Left ventricle myocardium inferior (tissue), 1 donor: ENCODE data around the gene FREM1. TPM values are rescaled to one million over a fixed set of nuclear protein-coding genes. Genes with fewer than 3 reads are reported as not detected.

Experiments used
- DNase-seq: peaks from one replicate; pipeline ENCODE4 v3.0.0-alpha.2; 2020
- H3K27ac ChIP-seq: fragments of 200-600 bp; replicated peaks from 2 replicates; pipeline ENCODE4 v1.8.0; 2021
- H3K27me3 ChIP-seq: fragments of 200-600 bp; 2 replicates; pipeline ENCODE4 v1.8.0; 2021; ENCODE audit warnings: low read depth
- H3K36me3 ChIP-seq: fragments of 200-600 bp; 2 replicates; pipeline ENCODE4 v1.8.0; 2021
- H3K4me1 ChIP-seq: fragments of 200-600 bp; 2 replicates; pipeline ENCODE4 v1.8.0; 2021
- H3K4me3 ChIP-seq: fragments of 200-600 bp; 2 replicates; pipeline ENCODE4 v1.8.0; 2021; ENCODE audit warnings: mild to moderate bottlenecking, moderate library complexity
- H3K9me3 ChIP-seq: fragments of 200-600 bp; replicated peaks from 2 replicates; pipeline ENCODE4 v1.8.0; 2021
- CTCF ChIP-seq: fragments of 200-600 bp; IDR thresholded peaks from 2 replicates; pipeline ENCODE4 v1.8.0; 2021; ENCODE audit warnings: antibody characterized with exemption, mild to moderate bottlenecking, borderline replicate concordance
- intact Hi-C: fragments of 100-400 bp; cut with micrococcal nuclease; formaldehyde crosslinking; loops from one replicate; pipeline ENCODE4 v1.11.0; 2022
- total RNA-seq: library from RNA; stranded (reverse); fragmentation: NEBNext Ultra II Directional; extraction: Animal tissue kit (Norgen Biotek cat#: 25700); gene quantifications from one replicate; pipeline ENCODE4 v1.2.1, GENCODE V29; 2021
- donor health status: DM: no; HTN: yes; CAD: no; lungs with severe emphysema.

Gene FREM1
- total RNA-seq, 1 donor from 2014 or later, result 3.0 TPM

DNA sequence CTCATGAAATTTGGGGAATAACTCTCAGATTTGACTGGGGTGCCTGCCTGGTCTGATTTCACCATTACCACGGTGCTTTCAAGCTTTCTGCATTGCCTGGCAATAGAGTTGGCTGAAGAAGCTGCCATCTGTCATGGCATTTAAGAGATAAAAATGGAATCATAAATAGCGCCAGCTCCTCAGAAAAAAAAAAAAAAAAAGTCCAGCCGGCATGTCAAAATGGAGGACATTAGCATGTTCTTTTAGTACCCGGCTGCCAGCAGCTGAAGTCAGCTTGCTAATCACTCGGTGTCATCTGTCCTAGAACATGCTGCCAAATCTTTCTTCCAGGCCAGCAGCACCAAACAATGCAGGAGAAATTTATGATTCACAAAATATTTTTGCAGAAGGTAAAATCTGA lies 130.0 kb downstream of the FREM1 start:
- no peak for TF ChIP-seq CTCF

GRCh38 chr9:14779566-14780022 lies 130.6 kb downstream of the FREM1 start:
- no peaks in the 10 kb centered on the region for H3K36me3 ChIP-seq
- H3K4me3 ChIP-seq, result no peak overlapping the region
- no peaks in the 10 kb centered on the region for H3K4me1 ChIP-seq
- no peak for DNase-seq
- TF ChIP-seq CTCF, result no peak
- no peaks in the 10 kb centered on the region for H3K9me3 ChIP-seq
- intact Hi-C loops, result no loop called here
- no peaks in the 10 kb centered on the region for H3K27me3 ChIP-seq
- no peak overlapping the region for H3K27ac ChIP-seq

More for the DNA sequence above, 130.0 kb downstream of the FREM1 start:
- Histone ChIP-seq H3K9me3 (no peaks in the 10 kb centered on the region), H3K36me3 (no peaks in the 10 kb centered on the region), H3K4me3 (peak overlapping the region; percentile 6), H3K27ac (no peak overlapping the region), H3K27me3 (no peaks in the 10 kb centered on the region), H3K4me1 (no peaks in the 10 kb centered on the region)
- intact Hi-C loops, result no loop called here
- DNase-seq, result no peak

DNA sequence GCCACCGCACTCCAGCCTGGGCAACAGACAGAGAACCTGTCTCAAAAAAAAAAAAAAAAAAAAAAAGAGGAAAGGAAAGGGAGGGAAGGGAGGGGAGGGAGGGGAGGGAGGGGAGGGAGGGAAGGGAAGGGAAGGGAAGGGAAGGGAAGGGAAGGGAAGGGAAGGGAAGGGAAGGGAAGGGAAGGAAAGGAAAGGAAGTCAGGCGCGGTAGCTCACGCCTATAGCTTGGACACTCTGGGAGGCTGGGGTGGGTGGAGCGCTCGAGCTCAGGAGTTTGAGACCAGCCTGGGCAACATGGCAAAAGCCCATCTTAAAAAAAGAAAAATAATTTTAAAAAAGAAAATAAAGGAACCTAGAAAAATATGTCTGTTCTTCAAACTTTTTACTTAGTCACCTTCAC lies 131.7 kb downstream of the FREM1 start:
- no peak for DNase-seq
- peaks cover 4% of the 10 kb centered on the region for H3K4me1 ChIP-seq
- intact Hi-C loops, result no loop called here
- H3K27me3 ChIP-seq, result no peaks in the 10 kb centered on the region
- H3K27ac ChIP-seq, result no peak overlapping the region
- TF ChIP-seq CTCF, result no peak
- no peaks in the 10 kb centered on the region for H3K36me3 ChIP-seq
- H3K4me3 ChIP-seq, result no peak overlapping the region
- no peaks in the 10 kb centered on the region for H3K9me3 ChIP-seq

DNA sequence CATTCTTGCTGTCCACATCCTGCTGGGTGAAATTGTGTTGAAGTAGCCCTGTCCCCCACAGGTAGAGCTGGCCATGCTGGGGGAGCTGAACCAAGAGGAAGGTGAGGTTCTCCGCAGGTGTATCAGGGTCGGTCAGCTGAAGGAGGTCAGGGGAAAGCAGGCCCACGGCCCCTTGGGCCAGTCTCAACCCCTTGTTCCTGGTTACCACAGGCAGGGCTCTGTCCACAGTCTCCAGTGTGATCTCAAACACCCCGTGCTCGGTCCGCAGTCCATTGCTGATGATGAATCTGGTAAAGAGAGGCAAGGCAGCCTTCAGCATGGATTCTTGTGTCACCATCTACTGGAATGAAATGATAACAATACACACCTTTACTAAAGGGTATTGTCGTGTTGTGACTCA lies 134.3 kb downstream of the FREM1 start:
- Histone ChIP-seq H3K27ac (no peak overlapping the region), H3K4me3 (no peak overlapping the region), H3K27me3 (no peaks in the 10 kb centered on the region), H3K9me3 (no peaks in the 10 kb centered on the region), H3K4me1 (peaks cover 4% of the 10 kb centered on the region), H3K36me3 (no peaks in the 10 kb centered on the region)
- intact Hi-C loops, result no loop called here
- no peak for DNase-seq
- TF ChIP-seq CTCF, result no peak

DNA sequence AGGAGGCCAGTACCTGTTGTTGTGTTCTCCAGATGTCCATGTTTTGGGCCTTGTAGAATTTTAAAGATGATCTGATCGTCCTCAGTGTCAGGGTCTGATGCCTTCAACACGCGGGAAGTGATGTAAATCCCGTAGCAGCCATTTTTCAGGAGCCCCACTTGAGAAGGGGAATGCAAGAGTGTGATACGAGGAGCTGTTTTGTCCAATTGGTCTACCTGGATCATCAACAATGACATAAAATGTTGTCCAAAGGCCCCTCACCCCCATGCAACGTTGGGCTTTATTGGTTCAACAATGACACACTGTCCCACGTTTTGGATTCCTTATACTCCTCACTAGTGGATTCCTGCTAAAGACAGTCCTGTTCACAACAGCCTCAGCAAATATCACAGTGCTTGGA lies 139.6 kb downstream of the FREM1 start:
- Histone ChIP-seq H3K9me3 (no peaks in the 10 kb centered on the region), H3K27ac (no peak overlapping the region), H3K4me3 (no peak overlapping the region), H3K36me3 (no peaks in the 10 kb centered on the region), H3K4me1 (peaks cover 11% of the 10 kb centered on the region), H3K27me3 (peaks cover 5% of the 10 kb centered on the region)
- no peak for TF ChIP-seq CTCF
- intact Hi-C loops, result no loop called here
- DNase-seq, result no peak

GRCh38 chr9:14769230-14769571 lies 141.0 kb downstream of the FREM1 start:
- TF ChIP-seq CTCF, result no peak
- intact Hi-C loops, result loop anchor here (5.0 kb wide), 1 partner anchor 157 kb away; no protein-coding TSS in a partner anchor
- no peak overlapping the region for H3K4me3 ChIP-seq
- peaks cover 9% of the 10 kb centered on the region for H3K27me3 ChIP-seq
- H3K4me1 ChIP-seq, result peaks cover 11% of the 10 kb centered on the region
- no peaks in the 10 kb centered on the region for H3K9me3 ChIP-seq
- no peaks in the 10 kb centered on the region for H3K36me3 ChIP-seq
- no peak for DNase-seq
- no peak overlapping the region for H3K27ac ChIP-seq
